T-helper 17 cell (primary cell): Measurements from ENCODE around the gene FBXO31. TPM values are rescaled to one million over a fixed set of nuclear protein-coding genes. Genes with fewer than 3 reads are reported as not detected.
"Not testable (repeated sequence)": the region's sequence is repeated elsewhere in the genome, so short reads cannot be mapped to it uniquely, and the experiment has no call there.

Source experiments
- ATAC-seq: fragments of 150-1000 bp; cut with Tn5 transposase; 2 replicates; pipeline ENCODE4 v1.10.0; 2021; ENCODE audit warnings: mild to moderate bottlenecking, moderate library complexity
- DNase-seq, 3 donors: peaks; one replicate each; pipeline versions ENCODE4 v3.0.0 to v3.0.0-alpha.2; 2020 to 2021
- H3K9me3 ChIP-seq: one replicate; pipeline ENCODE4 v1.7.0; 2013; ENCODE audit warnings: low read length, mild to moderate bottlenecking; ENCODE audit not compliant: control insufficient read depth, poor library complexity, severe bottlenecking
- H3K27ac Mint-ChIP-seq: one replicate; pipeline ENCODE4 v1.8.0; 2022; ENCODE audit warnings: mild to moderate bottlenecking, moderate library complexity, mixed read lengths
- H3K27me3 Mint-ChIP-seq: one replicate; pipeline ENCODE4 v1.8.0; 2022; ENCODE audit warnings: mixed read lengths
- H3K36me3 Mint-ChIP-seq: one replicate; pipeline ENCODE4 v1.8.0; 2022; ENCODE audit warnings: low read depth, mixed read lengths
- H3K4me1 Mint-ChIP-seq: one replicate; pipeline ENCODE4 v1.8.0; 2022; ENCODE audit warnings: mild to moderate bottlenecking, mixed read lengths
- H3K4me3 Mint-ChIP-seq: one replicate; pipeline ENCODE4 v1.8.0; 2022; ENCODE audit warnings: mild to moderate bottlenecking, moderate library complexity, mixed read lengths
- total RNA-seq, 4 donors: library from RNA in 2 of 4; stranded (reverse) in 2 of 4; gene quantifications; one replicate each; pipeline ENCODE4 v1.2.3 and lab custom pipeline; 2022 to 2026

FBXO31 gene
- total RNA-seq, 2 donors from 2014 or later = 32.7 to 41.7 TPM

DNA sequence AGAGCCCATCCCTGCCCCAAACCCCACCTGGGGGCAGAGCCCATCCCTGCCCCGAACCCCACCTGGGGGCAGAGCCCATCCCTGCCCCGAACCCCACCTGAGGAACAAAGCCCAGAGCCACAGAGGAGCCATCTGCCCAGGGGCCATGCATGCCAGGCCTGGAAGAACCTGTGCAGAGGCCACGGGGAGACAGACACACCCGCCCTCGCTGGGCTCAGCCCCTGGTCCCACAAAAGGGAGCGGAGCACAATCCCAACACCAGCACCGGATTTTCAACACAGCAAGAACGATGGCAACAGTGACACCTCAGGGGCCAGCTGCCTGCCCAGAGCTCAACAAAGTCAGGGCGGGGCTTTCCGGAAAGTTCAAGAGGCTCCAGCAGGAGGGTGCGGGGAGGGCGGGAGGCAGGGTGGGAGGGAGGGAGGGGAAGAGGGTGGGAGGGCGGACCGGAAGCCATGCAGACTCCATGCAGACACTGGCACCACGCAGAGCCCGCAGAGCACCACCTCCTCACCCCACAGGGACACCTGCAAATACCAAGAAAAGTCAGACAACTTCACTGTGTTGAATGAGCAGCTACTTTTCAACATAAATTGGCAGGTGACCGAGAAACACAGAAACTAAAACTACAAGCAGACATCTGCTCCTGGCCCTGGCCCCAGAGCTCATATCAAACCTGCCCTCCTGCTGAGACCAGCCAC, 38.5 kb downstream of the FBXO31 start:
- ATAC-seq (peak; percentile 81), DNase-seq (peak; percentile 11 to 33 (median 32))
- H3K9me3 ChIP-seq = no peaks in the 10 kb centered on the region
- peak overlapping the region; percentile 90 for H3K4me3 Mint-ChIP-seq
- H3K36me3 Mint-ChIP-seq = peaks cover 4% of the 10 kb centered on the region
- peaks cover 17% of the 10 kb centered on the region for H3K4me1 Mint-ChIP-seq
- peak overlapping the region; percentile 93 for H3K27ac Mint-ChIP-seq
- H3K27me3 Mint-ChIP-seq = no peaks in the 10 kb centered on the region

DNA sequence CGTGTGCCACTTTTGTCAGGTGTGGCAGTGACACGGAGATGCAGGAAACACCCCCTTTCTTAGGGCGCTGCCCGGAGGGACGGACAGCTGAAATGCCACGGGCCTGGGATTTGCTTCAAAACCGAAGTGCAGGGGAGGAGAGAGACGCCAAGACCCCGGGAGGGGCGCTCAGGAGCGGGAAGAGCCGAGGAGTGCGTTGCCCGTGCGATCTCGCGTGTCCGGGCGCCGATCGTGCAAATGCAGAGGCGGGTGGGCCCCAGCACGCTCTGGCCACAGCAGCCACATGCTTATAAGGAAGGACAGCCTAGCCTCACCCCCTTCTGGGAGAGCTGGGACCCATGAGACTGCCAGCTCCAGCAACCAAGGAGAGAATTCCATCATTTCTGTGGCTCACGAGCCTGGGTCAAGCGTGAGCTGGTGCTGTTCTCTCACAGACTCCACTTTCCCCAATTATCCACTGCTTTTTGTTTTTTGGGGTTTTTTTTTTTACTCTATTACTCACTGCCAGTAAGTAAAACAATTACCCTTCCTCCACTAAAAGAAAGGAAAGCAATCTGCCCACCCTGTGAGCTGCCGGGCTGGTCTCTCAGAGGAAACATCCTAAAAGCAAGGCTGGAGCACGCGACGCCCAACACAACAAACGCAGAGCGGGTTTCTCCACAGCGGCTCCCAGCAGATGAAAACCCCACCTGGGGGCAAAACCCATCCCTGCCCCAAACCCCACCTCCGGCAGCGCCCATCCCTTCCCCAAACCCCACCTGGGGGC, 39.2 kb downstream of the FBXO31 start:
- ATAC-seq (no peak), DNase-seq (no peak)
- Mint-ChIP-seq H3K4me1 (peaks cover 17% of the 10 kb centered on the region), H3K4me3 (peak overlapping the region; percentile 19), H3K27ac (peak overlapping the region; percentile 93), H3K27me3 (no peaks in the 10 kb centered on the region), H3K36me3 (peaks cover 4% of the 10 kb centered on the region)
- H3K9me3 ChIP-seq = no peaks in the 10 kb centered on the region

DNA sequence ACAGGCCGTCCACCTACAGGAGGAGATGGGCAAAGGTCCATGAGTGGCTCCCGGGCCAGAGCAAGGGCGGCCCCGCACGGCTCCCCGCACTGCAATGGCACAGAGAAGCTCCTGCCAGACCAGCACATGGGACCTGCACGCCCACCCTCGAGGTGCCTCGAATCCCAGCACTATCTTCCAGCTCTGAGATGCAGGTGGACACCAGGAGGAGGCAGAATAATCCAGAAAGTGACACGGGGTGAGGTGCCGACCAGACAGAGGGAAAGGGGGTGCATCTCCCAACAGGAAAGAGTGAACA, 39.9 kb downstream of the FBXO31 start:
- Mint-ChIP-seq H3K4me3 (peak overlapping the region; percentile 39), H3K27ac (peak overlapping the region; percentile 93), H3K4me1 (peaks cover 17% of the 10 kb centered on the region), H3K27me3 (no peaks in the 10 kb centered on the region), H3K36me3 (peaks cover 4% of the 10 kb centered on the region)
- no peak for ATAC-seq
- no peaks in the 10 kb centered on the region for H3K9me3 ChIP-seq
- no peak for DNase-seq

DNA sequence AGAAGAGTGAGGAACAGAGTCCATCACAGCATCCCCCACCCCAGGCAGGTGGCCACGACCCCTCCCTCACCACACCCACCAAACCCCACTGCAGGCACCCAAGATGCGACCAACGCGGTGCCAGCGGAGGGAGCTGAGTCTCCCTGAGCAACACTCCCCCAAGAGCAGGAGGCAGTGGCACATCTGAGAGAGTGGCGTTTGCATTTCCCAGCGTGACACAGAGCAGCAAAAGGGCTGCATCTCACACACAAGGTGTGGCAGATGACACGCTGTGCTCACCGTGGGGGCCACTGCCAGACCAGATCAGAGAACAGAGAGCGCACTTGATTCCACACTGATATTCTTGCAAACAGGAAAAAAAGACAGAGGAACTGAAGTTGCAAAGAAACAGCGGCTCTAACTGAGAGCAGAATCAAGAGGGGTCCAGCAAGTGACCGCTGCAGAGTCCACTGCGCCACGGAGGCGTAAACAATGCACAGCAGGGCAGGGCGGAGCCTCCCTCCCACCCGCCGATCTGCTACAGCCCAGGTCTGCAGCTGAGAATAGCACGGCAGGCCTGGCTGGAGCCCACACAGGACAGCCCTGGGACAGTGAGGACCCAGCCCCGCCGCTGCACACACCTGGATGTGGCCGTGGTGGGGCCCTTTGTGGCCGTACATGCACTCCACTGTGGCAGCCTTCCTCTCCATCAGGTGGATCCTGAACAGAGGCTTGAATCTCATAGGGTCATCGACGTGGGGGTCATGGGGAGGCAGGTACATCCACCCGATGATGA, 40.4 kb downstream of the FBXO31 start:
- peak overlapping the region; percentile 25 for H3K4me3 Mint-ChIP-seq
- no peaks in the 10 kb centered on the region for H3K9me3 ChIP-seq
- no peak for DNase-seq
- no peaks in the 10 kb centered on the region for H3K27me3 Mint-ChIP-seq
- peaks cover 4% of the 10 kb centered on the region for H3K36me3 Mint-ChIP-seq
- no peak overlapping the region for H3K27ac Mint-ChIP-seq
- peaks cover 16% of the 10 kb centered on the region for H3K4me1 Mint-ChIP-seq
- no peak for ATAC-seq

DNA sequence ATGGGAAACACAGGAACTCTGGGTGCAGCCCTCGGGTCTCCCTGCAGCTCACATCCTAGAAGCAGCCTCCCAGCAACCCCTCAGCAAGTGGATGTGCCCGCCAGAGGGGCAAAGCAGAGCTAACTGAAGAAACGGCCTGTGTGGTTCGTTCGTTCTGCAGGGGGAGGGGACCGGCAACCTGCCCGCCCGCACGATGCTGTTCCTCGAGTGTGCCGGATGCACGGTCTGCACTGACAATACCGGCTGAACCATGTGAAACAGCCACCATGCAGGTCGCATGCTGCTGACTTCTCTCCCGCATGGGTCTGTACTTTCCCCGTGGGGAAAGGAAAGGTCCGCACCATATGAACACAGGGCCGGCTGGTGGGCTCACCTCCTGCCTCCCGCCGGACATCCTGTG, 41.1 kb downstream of the FBXO31 start:
- no peaks in the 10 kb centered on the region for H3K9me3 ChIP-seq
- no peak for ATAC-seq
- no peak overlapping the region for H3K4me3 Mint-ChIP-seq
- H3K4me1 Mint-ChIP-seq = peaks cover 15% of the 10 kb centered on the region
- no peaks in the 10 kb centered on the region for H3K27me3 Mint-ChIP-seq
- no peak overlapping the region for H3K27ac Mint-ChIP-seq
- peaks cover 4% of the 10 kb centered on the region for H3K36me3 Mint-ChIP-seq
- no peak for DNase-seq

DNA sequence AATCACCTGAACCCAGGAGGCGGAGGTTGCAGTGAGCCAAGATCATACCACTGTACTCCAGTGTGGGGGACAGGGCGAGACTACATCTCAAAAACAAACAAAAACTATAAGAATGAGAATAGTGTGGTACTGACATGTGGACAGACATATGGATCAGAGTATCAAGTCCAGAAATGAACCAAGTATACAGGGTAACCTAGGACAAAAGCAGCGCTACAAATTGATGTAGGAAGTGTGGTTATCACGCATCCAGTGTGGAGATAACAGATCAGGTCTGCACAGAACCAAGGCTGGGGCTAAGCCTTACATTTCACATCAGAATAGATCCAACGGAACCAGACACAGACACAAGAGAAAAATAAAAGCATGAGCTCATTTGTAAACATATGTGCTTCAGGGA, 43.4 kb downstream of the FBXO31 start:
- no peak for DNase-seq
- ATAC-seq = no peak
- Mint-ChIP-seq H3K4me1 (peaks cover 10% of the 10 kb centered on the region), H3K27me3 (no peaks in the 10 kb centered on the region), H3K36me3 (no peaks in the 10 kb centered on the region), H3K4me3 (no peak overlapping the region), H3K27ac (peak overlapping the region; percentile 60)
- H3K9me3 ChIP-seq = no peaks in the 10 kb centered on the region

DNA sequence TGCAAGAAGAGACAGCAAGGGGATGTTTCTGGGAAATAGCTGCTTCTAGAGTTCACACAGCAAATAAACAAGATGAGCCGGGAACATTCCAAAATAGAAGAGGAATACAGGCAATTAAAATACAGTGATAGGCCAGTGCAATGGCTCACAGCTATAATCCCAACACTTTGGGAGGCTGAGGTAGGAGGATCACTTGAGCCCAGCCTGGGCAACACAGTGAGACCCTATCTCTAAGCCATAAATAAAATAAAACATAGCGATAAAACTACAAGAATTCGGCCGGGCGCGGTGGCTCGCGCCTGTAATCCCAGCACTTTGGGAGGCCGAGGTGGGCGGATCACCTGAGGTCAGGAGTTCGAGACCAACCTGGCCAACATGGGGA, 43.9 kb downstream of the FBXO31 start:
- not testable (repeated sequence) for H3K4me3 Mint-ChIP-seq, H3K27ac Mint-ChIP-seq, ATAC-seq, DNase-seq, H3K9me3 ChIP-seq, H3K27me3 Mint-ChIP-seq, H3K36me3 Mint-ChIP-seq
- peaks cover 10% of the 10 kb centered on the region for H3K4me1 Mint-ChIP-seq

DNA sequence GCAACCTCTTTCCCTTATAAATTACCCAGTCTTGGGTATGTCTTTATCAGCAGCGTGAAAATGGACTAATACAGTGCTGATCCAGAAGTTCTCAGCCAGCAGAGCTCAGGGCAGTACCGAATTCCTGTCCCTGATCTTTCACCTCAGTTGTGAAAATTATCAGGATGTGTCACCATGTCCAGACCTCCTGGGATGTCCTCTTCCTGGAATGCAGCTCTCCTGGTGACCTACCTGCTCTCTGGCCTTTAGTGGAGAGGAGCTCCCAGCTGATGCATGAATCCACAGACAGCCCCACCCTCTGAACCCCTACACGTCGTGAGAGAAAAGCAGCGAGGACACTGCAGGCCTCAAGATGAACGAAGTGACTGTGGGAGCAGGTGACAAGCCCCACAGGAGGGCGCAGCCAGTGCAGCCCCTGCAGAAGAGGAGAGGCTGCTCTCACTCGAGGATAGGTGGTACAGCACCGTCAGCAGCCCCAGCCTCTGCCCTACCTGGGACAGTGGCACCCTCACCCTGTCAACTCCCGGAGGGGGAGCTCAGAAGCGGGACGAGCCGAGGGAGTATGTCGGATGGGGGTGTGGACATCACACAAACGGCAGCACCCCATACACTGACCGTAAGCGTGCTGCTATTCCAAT, 44.4 kb downstream of the FBXO31 start:
- Mint-ChIP-seq H3K36me3 (peaks cover 1% of the 10 kb centered on the region), H3K4me1 (peaks cover 10% of the 10 kb centered on the region), H3K27me3 (no peaks in the 10 kb centered on the region), H3K27ac (no peak overlapping the region), H3K4me3 (no peak overlapping the region)
- ATAC-seq (no peak), DNase-seq (no peak)
- no peaks in the 10 kb centered on the region for H3K9me3 ChIP-seq

DNA sequence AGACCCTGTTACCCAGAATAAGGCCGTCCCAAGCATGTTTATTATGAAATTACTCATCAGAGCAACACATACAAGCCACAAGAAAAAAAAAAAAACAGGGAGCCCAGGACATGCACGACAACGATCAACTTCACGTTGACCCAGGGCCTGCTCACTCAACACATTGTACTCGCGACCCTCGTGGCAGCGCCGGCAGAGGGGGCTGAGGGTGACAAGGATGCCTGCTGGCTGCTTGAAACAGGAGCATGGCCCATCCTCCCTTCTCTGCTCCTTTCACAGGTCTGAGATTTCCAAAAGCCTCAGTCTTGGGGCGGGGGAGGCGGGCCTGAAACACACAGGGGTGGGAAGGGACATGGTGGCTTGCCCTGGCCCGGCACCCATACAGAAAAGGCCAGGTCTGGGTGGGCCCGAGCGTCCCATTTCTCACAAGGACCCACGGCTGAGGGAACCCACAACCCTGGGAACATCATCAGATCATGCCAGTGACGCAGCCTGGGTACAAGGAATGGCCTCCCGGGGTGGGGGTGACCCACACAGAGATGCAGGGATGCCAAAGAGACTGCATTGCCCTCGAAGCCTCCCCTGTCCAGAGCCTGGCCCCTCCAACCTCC, 45.3 kb downstream of the FBXO31 start:
- DNase-seq = no peak
- Mint-ChIP-seq H3K27ac (no peak overlapping the region), H3K4me3 (no peak overlapping the region)

DNA sequence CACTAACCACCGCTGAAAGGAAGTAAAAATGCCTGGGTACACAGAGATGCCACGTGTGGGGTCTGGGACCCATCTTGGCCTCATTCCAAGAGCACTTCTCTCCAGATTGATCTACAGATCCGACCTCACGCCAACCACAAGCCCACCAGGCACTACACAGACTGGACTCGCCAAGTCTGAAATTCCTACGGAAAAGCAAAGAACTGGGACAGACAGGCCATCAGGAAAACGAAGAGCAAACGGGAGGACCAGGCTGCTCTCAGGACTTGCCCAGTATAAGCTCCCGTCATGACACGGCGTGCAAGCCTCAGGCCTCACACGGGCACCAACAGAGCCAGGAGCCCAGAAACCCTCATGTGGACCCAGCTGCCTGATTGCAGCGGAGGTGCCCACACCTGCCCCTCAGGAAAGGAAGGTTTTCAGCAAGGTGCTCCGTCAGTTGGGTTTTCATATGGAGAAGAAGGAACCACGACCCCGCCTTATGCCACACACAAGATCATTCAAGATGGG, 46.3 kb downstream of the FBXO31 start:
- Mint-ChIP-seq H3K27ac (peak overlapping the region; percentile 41), H3K4me3 (no peak overlapping the region), H3K36me3 (peaks cover 2% of the 10 kb centered on the region), H3K27me3 (no peaks in the 10 kb centered on the region), H3K4me1 (peaks cover 8% of the 10 kb centered on the region)
- no peak for DNase-seq
- H3K9me3 ChIP-seq = no peaks in the 10 kb centered on the region
- no peak for ATAC-seq

More for the DNA sequence above, 45.3 kb downstream of the FBXO31 start:
- H3K9me3 ChIP-seq = no peaks in the 10 kb centered on the region
- no peak for ATAC-seq
- H3K27me3 Mint-ChIP-seq = no peaks in the 10 kb centered on the region
- peaks cover 2% of the 10 kb centered on the region for H3K36me3 Mint-ChIP-seq
- peaks cover 8% of the 10 kb centered on the region for H3K4me1 Mint-ChIP-seq

DNA sequence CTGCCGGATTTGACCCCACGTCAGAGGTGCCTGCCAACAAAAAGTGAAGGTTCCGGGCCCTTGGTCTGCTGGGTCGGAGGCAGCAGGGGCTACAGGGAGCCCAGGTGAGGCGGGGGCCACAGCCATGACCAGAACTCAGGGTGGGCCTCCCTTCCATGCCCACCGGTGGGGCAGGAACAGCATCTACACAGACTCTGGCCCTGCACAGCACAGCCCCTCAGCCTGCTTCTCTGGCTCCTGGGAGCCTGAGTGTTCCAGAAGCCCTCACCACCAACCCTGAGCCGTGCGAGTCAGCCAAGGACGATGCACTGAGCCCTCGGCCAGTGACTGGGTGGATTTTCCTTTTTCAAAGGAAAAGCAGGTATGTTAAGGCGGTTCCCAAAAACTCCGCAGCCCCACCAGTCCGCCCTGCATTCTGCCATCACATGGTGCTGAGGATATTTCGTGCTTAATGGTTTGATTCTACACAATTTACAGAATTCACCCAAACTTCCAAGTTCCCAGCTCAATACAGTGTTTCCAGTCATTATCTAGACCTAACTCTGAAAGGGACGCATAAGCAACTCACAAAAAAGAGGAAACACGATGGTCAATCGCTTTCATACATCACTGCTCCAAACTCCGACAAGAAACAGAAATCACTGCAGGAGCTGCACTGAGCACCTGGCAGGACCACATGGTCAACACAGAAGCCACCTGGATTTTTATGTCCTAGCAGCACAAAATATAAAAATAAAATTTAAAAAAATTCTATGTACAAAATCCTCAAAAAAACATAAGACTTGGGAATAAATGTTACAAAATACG, 46.9 kb downstream of the FBXO31 start:
- no peaks in the 10 kb centered on the region for H3K9me3 ChIP-seq
- DNase-seq = no peak
- Mint-ChIP-seq H3K27me3 (no peaks in the 10 kb centered on the region), H3K27ac (peak overlapping the region; percentile 41), H3K4me3 (no peak overlapping the region), H3K4me1 (peaks cover 8% of the 10 kb centered on the region), H3K36me3 (peaks cover 2% of the 10 kb centered on the region)
- ATAC-seq = no peak
